ENCODE data around the gene DMD.
A peak's percentile ranks its signal among the peaks of the same experiment; 100 is the strongest.

DMD gene

GRCh38 chrX:31217084-31217483 is 1994.3 kb downstream of the DMD start:
- TF ChIP-seq, protein P1, sequence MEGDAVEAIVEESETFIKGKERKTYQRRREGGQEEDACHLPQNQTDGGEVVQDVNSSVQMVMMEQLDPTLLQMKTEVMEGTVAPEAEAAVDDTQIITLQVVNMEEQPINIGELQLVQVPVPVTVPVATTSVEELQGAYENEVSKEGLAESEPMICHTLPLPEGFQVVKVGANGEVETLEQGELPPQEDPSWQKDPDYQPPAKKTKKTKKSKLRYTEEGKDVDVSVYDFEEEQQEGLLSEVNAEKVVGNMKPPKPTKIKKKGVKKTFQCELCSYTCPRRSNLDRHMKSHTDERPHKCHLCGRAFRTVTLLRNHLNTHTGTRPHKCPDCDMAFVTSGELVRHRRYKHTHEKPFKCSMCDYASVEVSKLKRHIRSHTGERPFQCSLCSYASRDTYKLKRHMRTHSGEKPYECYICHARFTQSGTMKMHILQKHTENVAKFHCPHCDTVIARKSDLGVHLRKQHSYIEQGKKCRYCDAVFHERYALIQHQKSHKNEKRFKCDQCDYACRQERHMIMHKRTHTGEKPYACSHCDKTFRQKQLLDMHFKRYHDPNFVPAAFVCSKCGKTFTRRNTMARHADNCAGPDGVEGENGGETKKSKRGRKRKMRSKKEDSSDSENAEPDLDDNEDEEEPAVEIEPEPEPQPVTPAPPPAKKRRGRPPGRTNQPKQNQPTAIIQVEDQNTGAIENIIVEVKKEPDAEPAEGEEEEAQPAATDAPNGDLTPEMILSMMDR (IDR thresholded peaks at IDR 0.05; ENCODE audit: unreplicated experiment in 3 of 3) = no peak
- no peaks in the 10 kb centered on the region for H3K27me3 Mint-ChIP-seq (ENCODE audit: low read depth)
- no peak overlapping the region for H3K4me3 Mint-ChIP-seq
- no peaks in the 10 kb centered on the region for H3K9me3 Mint-ChIP-seq
- H3K4me1 Mint-ChIP-seq = no peaks in the 10 kb centered on the region
- no peaks in the 10 kb centered on the region for H3K36me3 Mint-ChIP-seq (ENCODE audit: low read depth)
- H3K27ac Mint-ChIP-seq = peak overlapping the region in 1 of 3 experiments; percentile 35

DNA sequence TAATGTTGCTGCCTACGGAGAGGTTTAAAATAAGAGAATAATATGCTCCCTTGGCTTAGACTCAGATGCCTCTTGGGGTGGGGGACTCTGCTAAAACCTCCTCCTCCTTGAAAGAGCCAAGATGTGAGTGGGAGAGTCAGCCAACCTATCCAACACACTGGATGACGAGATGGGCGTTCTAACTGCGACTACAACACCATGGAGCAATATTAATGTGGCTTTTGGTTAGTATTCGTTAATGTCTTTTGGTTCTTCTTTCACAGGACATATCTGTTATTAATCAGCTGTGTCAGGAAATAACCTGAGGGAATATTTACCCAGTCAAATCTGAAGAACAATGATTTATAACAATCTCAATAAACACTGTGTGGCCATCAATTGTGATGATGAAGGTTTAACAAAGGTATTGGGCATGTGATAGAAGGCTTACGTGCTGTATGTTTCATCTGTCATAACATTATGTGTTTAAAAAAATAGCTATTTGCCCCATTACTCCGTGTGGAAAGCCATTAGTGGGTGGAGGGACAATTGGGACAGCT is 1996.0 kb downstream of the DMD start:
- TF ChIP-seq, protein P1 (IDR thresholded peaks at IDR 0.05; ENCODE audit: unreplicated experiment in 3 of 3) = no peak
- Mint-ChIP-seq H3K9me3 (no peaks in the 10 kb centered on the region), H3K27me3 (ENCODE audit: low read depth) (no peaks in the 10 kb centered on the region), H3K4me1 (no peaks in the 10 kb centered on the region), H3K36me3 (ENCODE audit: low read depth) (no peaks in the 10 kb centered on the region), H3K4me3 (no peak overlapping the region), H3K27ac (no peak overlapping the region)

GRCh38 chrX:31213941-31214340 is 1997.4 kb downstream of the DMD start:
- Mint-ChIP-seq H3K4me1 (no peaks in the 10 kb centered on the region), H3K9me3 (no peaks in the 10 kb centered on the region), H3K27ac (no peak overlapping the region), H3K27me3 (ENCODE audit: low read depth) (no peaks in the 10 kb centered on the region), H3K36me3 (ENCODE audit: low read depth) (no peaks in the 10 kb centered on the region), H3K4me3 (no peak overlapping the region)
- TF ChIP-seq, protein P1 (IDR thresholded peaks at IDR 0.05; ENCODE audit: unreplicated experiment in 3 of 3) = peak; percentile 33 to 48 (median 37)

DNA sequence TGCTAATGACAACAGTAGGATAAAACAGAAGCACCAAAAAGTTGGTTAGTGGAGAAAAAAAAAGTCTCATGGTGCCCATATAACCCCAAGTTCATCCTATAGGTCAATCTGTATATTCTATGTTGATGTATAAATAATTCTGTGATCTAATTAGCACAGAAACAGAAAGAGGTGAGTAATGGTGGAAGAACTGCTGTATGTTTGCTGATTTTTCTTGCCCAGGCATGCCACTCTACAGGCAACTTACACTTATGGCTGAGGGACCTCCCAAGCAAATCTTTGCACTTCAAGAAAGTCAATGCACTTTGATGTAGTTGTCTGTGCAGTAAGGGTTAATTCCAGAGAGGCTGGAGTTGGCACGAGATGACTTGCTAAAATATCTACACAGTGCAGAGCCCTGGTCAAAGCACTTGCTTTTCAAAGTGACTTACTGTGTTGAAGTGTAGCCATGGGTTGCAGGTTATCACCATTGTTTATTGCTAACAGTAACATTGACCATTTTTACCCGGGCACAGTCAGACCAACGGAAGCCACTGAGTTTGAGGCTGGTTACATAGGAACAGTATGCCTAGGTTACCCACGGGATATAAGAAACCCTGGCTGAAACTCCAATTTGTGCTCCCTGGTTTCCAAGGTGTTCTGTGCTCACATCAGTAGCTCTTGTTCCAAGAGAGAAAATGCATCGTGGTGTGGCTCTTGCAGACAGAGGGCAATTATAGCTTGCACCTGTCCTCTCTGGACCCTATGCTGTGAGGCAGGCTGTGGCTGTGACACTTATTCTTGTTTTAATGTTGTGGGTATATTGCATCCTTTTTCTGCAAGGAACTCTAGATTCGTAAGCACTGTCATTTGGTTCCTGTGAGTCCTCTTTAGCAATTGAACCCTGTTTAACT is 1998.2 kb downstream of the DMD start:
- no peaks in the 10 kb centered on the region for H3K4me1 Mint-ChIP-seq
- no peak overlapping the region for H3K27ac Mint-ChIP-seq
- no peaks in the 10 kb centered on the region for H3K27me3 Mint-ChIP-seq (ENCODE audit: low read depth)

DNA sequence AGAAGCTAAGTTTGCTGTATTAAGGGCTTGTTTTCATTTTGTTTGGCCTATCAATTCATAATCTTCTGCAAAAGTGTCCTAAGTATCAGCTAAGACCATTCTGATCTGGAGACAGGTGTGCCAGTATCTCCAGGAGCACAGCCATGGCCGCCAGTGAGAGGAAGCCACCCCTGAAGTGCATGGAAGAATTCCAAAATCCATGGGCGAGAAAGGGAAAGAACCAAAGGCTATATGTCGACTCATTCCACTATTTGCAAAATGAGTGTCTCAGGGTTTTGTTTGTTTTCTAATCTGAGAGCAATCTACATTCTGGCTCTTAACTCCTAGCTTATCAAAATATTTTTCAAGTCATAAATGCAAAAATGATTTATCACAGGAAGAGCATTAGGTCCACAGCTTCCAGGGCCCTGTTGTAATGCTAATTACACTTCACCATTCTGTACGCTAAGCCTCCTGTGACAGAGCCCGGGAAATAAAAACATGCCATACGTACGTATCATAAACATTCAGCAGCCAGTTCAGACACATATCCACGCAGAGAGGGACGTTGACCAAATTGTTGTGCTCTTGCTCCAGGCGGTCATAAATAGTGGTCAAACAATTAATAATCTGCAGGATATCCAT is 2002.2 kb downstream of the DMD start:
- Mint-ChIP-seq H3K27ac (peak overlapping the region; percentile 25 to 69 (median 26)), H3K4me3 (no peak overlapping the region), H3K27me3 (ENCODE audit: low read depth) (no peaks in the 10 kb centered on the region), H3K36me3 (ENCODE audit: low read depth) (peaks cover 9% of the 10 kb centered on the region), H3K9me3 (no peaks in the 10 kb centered on the region), H3K4me1 (no peaks in the 10 kb centered on the region)
- TF ChIP-seq, protein P1 (IDR thresholded peaks at IDR 0.05; ENCODE audit: unreplicated experiment in 3 of 3) = no peak

More for the DNA sequence above, 1998.2 kb downstream of the DMD start:
- Mint-ChIP-seq H3K36me3 (ENCODE audit: low read depth) (peaks cover 2% of the 10 kb centered on the region), H3K4me3 (no peak overlapping the region), H3K9me3 (no peaks in the 10 kb centered on the region)
- TF ChIP-seq, protein P1 (IDR thresholded peaks at IDR 0.05; ENCODE audit: unreplicated experiment in 3 of 3) = no peak
